ENCODE data around the gene PDCD1LG2. TPM values are rescaled to one million over a fixed set of nuclear protein-coding genes. Genes with fewer than 3 reads are reported as not detected.

Gene PDCD1LG2
- total RNA-seq, 1 experiment from 2014 or later: 0.47 TPM

DNA sequence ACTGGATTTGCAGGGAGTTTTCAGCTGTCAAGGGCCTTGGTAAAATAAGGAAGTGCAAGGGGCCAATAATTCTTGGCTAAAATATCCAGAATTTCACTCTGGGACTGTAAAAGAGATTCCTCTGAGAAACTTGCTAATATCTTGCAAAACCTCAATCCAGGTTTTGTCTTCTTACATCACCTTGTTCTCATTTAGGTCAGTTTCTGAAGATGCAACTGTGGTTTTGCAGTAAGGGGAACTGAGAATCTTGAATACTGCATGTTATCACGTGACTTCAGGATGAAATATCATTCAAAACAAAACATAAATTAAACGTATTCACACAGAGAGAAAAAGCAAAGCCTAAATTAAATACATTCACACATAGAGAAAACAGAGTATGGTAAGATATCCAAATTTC, 83.6 kb downstream of the PDCD1LG2 start:
- ChIA-PET POLR2A (ENCODE audit: low non-redundant PET) (no interaction called here), CTCF (no interaction called here)
- intact Hi-C loops (cut with micrococcal nuclease; ENCODE audit: unreplicated experiment): no loop called here

DNA sequence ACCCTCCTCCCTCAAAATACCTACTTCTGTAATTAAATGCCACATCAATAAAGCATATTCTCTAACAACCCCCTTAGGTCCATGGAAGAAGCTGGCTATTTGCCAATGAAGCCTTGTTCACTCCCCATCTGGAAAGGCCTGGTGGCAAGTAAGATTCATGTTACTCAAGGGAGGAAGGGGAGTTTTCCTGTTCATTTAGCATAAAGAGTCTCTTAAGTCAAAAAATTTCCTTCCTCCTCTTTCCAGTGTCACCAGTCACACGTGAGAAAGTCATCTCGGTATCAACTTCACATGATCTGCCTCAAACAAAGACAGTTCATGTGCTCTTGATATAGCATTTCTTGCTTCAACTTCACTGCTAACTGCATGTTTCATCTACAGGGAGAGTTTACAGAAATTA, 85.8 kb downstream of the PDCD1LG2 start:
- ChIA-PET POLR2A (ENCODE audit: low non-redundant PET) (no interaction called here), CTCF (interaction anchor here (0.6 kb wide), 1 partner anchor 409 kb away, joined by 4 read pairs; no protein-coding TSS in a partner anchor)
- Histone ChIP-seq H3K36me3 (ENCODE audit: insufficient read depth, low read length, poor library complexity, severe bottlenecking) (no peaks in the 10 kb centered on the region), H3K27me3 (replicated peaks; ENCODE audit: insufficient read depth, low read depth, low read length, poor library complexity) (no peaks in the 10 kb centered on the region), H3K4me1 (ENCODE audit: insufficient read depth, low read length, poor library complexity, severe bottlenecking) (peaks cover 8% of the 10 kb centered on the region), H3K9me3 (ENCODE audit: low read depth, low read length, poor library complexity, severe bottlenecking) (no peaks in the 10 kb centered on the region), H3K27ac (ENCODE audit: low read depth, low read length, poor library complexity, severe bottlenecking) (no peak overlapping the region), H3K4me3 (ENCODE audit: low read depth, low read length, poor library complexity, severe bottlenecking) (no peak overlapping the region)
- TF ChIP-seq EZH2 (IDR thresholded peaks at IDR 0.05; ENCODE audit: borderline replicate concordance, low read depth, low read length, poor library complexity, severe bottlenecking): no peak
- TF ChIP-seq, protein P1, sequence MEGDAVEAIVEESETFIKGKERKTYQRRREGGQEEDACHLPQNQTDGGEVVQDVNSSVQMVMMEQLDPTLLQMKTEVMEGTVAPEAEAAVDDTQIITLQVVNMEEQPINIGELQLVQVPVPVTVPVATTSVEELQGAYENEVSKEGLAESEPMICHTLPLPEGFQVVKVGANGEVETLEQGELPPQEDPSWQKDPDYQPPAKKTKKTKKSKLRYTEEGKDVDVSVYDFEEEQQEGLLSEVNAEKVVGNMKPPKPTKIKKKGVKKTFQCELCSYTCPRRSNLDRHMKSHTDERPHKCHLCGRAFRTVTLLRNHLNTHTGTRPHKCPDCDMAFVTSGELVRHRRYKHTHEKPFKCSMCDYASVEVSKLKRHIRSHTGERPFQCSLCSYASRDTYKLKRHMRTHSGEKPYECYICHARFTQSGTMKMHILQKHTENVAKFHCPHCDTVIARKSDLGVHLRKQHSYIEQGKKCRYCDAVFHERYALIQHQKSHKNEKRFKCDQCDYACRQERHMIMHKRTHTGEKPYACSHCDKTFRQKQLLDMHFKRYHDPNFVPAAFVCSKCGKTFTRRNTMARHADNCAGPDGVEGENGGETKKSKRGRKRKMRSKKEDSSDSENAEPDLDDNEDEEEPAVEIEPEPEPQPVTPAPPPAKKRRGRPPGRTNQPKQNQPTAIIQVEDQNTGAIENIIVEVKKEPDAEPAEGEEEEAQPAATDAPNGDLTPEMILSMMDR (conservative IDR thresholded peaks at IDR 0.05; ENCODE audit: low read depth, low read length): no peak
- DNase-seq (ENCODE audit: low spot score): peak; percentile 75
- intact Hi-C loops (cut with micrococcal nuclease; ENCODE audit: unreplicated experiment): no loop called here
- BruUV-seq (replicated peaks): no TSS peak

More for the DNA sequence above, 83.6 kb downstream of the PDCD1LG2 start:
- TF ChIP-seq, protein P1 (conservative IDR thresholded peaks at IDR 0.05; ENCODE audit: low read depth, low read length): no peak
- TF ChIP-seq EZH2 (IDR thresholded peaks at IDR 0.05; ENCODE audit: borderline replicate concordance, low read depth, low read length, poor library complexity, severe bottlenecking): no peak
- Histone ChIP-seq H3K4me1 (ENCODE audit: insufficient read depth, low read length, poor library complexity, severe bottlenecking) (peaks cover 8% of the 10 kb centered on the region), H3K27ac (ENCODE audit: low read depth, low read length, poor library complexity, severe bottlenecking) (no peak overlapping the region), H3K36me3 (ENCODE audit: insufficient read depth, low read length, poor library complexity, severe bottlenecking) (no peaks in the 10 kb centered on the region), H3K9me3 (ENCODE audit: low read depth, low read length, poor library complexity, severe bottlenecking) (no peaks in the 10 kb centered on the region), H3K4me3 (ENCODE audit: low read depth, low read length, poor library complexity, severe bottlenecking) (no peak overlapping the region), H3K27me3 (replicated peaks; ENCODE audit: insufficient read depth, low read depth, low read length, poor library complexity) (no peaks in the 10 kb centered on the region)
- no TSS peak for BruUV-seq (replicated peaks)
- no peak for DNase-seq (ENCODE audit: low spot score)

DNA sequence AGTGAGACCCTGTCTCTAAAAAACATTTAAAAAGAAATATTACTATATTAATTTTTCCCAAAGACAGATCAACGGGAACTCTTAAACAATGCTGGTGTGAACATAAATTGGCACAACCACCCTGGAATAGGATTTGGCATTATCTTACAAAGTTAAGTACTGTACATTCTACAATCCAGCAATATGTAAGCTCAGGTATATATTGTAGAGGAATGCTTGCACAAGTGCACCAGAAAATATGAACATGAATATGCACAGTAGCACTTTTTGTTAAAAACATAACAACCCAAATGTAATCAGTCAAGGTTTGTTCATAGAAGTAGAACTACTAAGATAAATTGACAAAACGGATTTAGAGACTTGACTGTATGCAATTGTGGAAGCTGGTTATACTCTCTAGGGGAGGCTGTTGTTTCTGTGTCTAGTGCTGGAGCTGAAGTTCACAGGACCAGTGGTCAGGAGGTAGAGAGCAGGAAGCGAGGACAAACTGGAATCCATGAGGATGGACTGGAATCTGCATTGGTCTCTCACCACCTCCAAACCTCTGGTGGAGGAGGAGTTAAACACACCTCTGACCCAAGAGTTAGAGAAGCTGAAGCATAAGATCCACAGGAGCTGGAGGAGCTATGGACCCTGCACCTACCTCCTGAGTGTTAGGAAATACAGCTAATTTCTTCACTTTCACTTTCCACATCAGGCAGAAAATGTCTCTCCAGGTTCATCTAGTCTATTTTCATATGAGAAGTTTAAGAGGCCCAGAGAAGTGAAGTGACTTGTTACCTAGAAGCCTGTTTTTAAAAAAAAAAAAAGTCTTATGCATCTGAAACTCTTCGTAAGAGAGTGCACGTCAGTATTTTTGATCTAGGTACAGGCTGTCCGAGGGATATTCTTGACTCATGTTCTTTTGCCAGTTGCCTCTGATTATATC, 98.2 kb downstream of the PDCD1LG2 start:
- no peaks in the 10 kb centered on the region for H3K36me3 ChIP-seq (ENCODE audit: insufficient read depth, low read length, poor library complexity, severe bottlenecking)
- ChIA-PET POLR2A (ENCODE audit: low non-redundant PET) (interaction anchor here (0.6 kb wide), 1 partner anchor 66 kb away, joined by 4 read pairs; no protein-coding TSS in a partner anchor), CTCF (interaction anchor here (0.5 kb wide), 1 partner anchor 854 kb away, joined by 5 read pairs; no protein-coding TSS in a partner anchor)
- intact Hi-C loops (cut with micrococcal nuclease; ENCODE audit: unreplicated experiment): loop anchor here (10.0 kb wide), 1 partner anchor 624 kb away; the partner anchor contains the start of gene JAK2
- no TSS peak for BruUV-seq (replicated peaks)
- TF ChIP-seq, protein P1 (conservative IDR thresholded peaks at IDR 0.05; ENCODE audit: low read depth, low read length): no peak
- TF ChIP-seq EZH2 (IDR thresholded peaks at IDR 0.05; ENCODE audit: borderline replicate concordance, low read depth, low read length, poor library complexity, severe bottlenecking): no peak
- no peaks in the 10 kb centered on the region for H3K27me3 ChIP-seq (replicated peaks; ENCODE audit: insufficient read depth, low read depth, low read length, poor library complexity)
- H3K27ac ChIP-seq (ENCODE audit: low read depth, low read length, poor library complexity, severe bottlenecking): no peak overlapping the region
- no peak overlapping the region for H3K4me3 ChIP-seq (ENCODE audit: low read depth, low read length, poor library complexity, severe bottlenecking)
- DNase-seq (ENCODE audit: low spot score): no peak
- no peaks in the 10 kb centered on the region for H3K4me1 ChIP-seq (ENCODE audit: insufficient read depth, low read length, poor library complexity, severe bottlenecking)
- no peaks in the 10 kb centered on the region for H3K9me3 ChIP-seq (ENCODE audit: low read depth, low read length, poor library complexity, severe bottlenecking)
